ENCODE data around the gene COL6A2. TPM values are rescaled to one million over a fixed set of nuclear protein-coding genes. Genes with fewer than 3 reads are reported as not detected.
"Not testable (repeated sequence)": the region's sequence is repeated elsewhere in the genome, so short reads cannot be mapped to it uniquely, and the experiment has no call there.

Gene COL6A2
- 3,536 TPM for polyA plus RNA-seq (2013, experiment 1 of 2; ENCODE audit: insufficient read length)
- polyA plus RNA-seq (2013, experiment 2 of 2; ENCODE audit: insufficient read length) = 3,700 TPM

GRCh38 chr21:46097336-46098293, at the start of gene COL6A2:
COL6A2 (plus strand) TSS chr21:46098112.
- peak; percentile 79 for DNase-seq

- DNase-seq = peak; percentile 100
Measured at GRCh38 chr21:46048926-46049889, 48.7 kb upstream of the COL6A2 start.

GRCh38 chr21:46049890-46050667, 47.8 kb upstream of the COL6A2 start:
- DNase-seq = no peak

- DNase-seq = no peak
Measured at GRCh38 chr21:46050668-46051378, 47.1 kb upstream of the COL6A2 start.

DNA sequence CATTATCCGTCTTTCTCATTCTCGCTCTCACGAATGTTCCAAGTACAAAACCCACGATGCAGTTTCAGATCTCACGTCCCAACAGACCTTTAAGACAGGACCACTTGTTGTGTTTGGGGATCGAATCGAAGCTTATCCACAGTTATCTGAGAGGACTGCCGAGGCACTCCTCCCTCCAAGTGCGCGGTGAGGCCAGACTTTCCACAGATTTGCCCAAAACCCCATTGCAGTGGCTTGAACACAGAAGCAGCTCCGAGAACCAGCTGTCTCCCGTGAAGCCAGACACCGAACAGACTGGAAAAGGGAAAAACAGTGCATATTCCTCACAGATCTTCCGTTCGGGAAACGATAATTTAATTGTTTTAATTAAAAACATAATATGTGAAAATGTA, 46.5 kb upstream of the COL6A2 start:
- DNase-seq = no peak

- no peak for DNase-seq
Measured at GRCh38 chr21:46051821-46052675, 45.9 kb upstream of the COL6A2 start.

DNA sequence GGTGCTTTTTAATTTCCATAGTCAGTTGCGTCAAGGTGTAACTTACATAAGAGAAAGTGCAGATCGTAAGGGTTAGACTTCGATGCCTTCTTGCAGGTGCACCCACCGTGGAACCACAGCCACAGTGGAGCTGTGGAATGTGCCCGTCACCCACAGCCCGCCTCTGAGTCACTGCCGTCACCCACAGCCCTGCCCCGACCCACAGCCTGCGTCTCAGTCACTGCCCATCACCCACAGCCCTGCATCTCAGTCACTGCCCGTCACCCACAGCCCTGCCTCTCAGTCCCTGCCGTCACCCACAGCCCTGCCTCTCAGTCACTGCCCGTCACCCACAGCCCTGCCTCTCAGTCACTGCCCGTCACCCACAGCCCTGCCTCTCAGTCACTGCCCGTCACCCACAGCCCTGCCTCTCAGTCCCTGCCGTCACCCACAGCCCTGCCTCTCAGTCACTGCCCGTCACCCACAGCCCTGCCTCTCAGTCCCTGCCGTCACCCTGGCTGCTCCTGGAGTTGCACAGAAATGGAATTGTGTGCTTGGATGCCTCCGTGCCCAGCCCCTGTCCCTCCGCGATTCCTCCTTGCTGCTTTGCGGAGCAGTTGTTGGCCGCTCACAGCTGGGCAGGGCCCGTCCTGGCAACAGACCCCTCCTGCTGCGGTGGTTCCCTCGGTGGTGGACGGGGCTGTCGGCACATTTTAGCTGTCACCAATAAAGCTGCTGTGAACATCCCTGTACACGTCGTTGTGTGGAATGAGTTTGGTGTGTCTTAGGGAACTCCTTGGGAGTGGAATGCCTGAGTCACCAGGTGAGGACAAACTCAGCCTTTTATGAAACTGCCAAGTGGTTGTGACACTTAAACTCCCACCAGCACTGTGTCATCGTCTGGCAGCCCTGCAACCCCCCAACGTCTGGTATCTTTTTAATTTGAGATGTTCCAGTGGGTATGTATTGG, 44.9 kb upstream of the COL6A2 start:
- DNase-seq = peak; percentile 90

DNA sequence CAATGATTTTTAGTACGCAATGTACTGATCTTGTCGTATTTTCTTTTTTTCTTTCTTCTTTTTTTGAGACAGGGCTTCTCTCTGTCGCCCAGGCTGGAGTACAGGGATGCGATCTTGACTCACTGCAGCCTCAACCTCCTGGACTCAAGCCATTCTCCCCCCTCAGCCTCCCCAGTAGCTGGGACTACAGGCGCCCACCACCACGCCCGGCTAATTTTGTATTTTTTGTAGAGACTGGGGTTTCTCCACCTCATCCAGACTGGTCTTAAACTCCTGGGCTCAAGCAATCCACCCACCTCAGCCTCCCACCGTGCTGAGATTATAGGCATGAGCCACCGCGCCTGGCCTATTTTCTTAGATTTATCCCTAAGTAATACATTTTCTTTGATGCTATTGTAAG, 43.9 kb upstream of the COL6A2 start:
- DNase-seq = no peak

DNA sequence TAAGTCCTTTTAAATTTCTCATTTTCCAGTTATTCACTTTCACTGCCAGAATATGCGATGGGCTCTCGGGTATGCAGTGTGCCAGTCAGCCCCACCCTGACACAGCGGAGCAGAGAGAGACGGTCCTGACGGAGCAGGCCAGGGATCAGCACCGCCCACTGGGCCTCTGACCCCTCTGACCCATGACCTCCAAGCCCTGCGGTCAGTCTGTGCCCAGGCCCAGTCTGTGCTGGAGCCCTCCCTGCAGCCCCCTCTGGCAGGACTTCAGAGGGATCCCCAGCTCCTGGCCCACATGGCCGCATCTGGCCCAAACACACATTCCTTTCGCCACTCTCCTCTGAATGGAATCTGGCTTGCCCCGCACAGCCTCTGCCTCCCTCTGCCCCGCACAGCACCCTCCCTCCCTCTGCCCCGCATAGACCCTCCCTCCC, 43.4 kb upstream of the COL6A2 start:
- peak; percentile 67 for DNase-seq

DNA sequence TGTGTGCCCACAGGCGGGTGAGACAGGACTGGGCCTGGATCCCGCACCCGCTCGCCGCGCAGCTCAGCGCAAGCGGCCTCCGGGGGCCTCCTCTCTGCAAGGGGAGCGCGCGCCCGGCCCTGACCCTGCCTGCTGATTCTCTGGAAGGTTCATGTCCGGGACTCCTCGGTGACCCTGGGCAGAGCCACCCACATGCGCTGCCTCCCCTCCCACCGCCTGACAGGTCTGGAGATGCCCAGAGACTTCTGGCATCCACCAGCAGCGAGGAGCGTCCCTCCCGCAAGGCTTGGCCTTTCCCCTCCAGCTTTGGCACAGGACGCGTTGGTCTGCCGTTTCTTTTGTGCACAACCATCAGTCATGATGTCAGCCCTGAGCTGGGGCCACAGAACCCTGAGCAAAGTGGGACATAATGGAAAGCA, 42.0 kb upstream of the COL6A2 start:
- no peak for DNase-seq

DNA sequence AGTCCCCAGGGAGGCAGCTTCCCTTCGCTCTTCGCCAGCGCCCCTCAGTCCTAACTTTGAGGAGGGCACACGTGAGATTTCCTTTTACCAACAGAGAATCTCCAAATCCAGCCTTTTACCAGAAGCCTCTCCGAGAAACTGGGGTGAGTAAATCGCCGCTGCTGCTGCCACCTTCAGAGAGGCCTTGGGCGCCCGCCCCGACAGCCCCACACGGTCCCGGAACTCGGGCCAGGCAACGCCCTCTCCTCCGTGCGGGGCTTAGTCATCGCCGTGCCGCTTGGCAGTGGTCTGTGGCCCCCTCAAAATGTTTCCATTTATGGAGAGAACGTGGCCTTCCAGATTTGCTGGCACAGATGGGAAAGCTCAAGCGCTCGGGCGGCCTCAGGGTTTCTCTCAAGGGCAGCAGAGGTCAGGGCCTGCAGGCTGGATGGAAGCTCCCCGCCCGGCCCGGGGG, 41.4 kb upstream of the COL6A2 start:
- DNase-seq = peak; percentile 92

DNA sequence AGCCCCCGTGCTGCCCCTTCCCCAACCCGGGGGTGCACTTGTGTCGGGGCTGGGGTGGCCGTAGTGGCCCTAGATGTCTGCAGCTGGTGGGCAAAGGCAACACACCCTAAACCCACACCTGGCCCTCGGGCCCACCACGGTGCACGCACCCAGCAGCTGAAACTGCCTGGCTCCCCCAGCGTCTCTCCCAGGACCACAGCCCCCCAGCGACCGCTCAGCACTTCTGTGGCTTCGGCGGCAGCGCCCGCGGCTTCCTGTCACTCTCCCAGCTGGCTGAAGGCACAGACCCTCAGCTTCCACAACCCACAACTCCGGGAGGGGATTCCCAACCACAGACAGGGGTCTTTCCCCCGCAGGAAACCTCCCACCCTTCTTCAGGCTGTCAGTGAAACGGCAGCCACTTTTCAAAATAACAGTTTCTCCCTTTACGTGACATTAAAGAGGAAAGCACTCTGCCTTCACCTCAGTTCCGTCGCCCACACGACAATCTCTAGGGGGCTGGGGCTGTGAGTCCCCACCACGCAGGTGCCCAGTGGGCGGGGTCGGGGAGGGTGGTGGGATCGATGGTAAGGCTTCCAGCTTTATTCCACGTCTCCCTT, 40.7 kb upstream of the COL6A2 start:
- DNase-seq = no peak

GRCh38 chr21:46057710-46058241, 40.1 kb upstream of the COL6A2 start:
- DNase-seq = no peak

GRCh38 chr21:46058431-46059145, 39.3 kb upstream of the COL6A2 start:
- DNase-seq = no peak

- DNase-seq = no peak
Measured at GRCh38 chr21:46059195-46059594, 38.7 kb upstream of the COL6A2 start.

- DNase-seq = not testable (repeated sequence)
Measured at GRCh38 chr21:46059711-46060455, 38.0 kb upstream of the COL6A2 start.

GRCh38 chr21:46060596-46061061, 37.3 kb upstream of the COL6A2 start:
- peak; percentile 99 for DNase-seq
